NCI-H69 (cell line): ENCODE results near the gene SLFN13.
"Not testable (repeated sequence)": the region's sequence is repeated elsewhere in the genome, so short reads cannot be mapped to it uniquely, and the experiment has no call there.

ENCODE experiments used
- DNase-seq: peaks from one replicate; lab custom pipeline; 2025; lab: John Stamatoyannopoulos, UW

Gene SLFN13

DNA sequence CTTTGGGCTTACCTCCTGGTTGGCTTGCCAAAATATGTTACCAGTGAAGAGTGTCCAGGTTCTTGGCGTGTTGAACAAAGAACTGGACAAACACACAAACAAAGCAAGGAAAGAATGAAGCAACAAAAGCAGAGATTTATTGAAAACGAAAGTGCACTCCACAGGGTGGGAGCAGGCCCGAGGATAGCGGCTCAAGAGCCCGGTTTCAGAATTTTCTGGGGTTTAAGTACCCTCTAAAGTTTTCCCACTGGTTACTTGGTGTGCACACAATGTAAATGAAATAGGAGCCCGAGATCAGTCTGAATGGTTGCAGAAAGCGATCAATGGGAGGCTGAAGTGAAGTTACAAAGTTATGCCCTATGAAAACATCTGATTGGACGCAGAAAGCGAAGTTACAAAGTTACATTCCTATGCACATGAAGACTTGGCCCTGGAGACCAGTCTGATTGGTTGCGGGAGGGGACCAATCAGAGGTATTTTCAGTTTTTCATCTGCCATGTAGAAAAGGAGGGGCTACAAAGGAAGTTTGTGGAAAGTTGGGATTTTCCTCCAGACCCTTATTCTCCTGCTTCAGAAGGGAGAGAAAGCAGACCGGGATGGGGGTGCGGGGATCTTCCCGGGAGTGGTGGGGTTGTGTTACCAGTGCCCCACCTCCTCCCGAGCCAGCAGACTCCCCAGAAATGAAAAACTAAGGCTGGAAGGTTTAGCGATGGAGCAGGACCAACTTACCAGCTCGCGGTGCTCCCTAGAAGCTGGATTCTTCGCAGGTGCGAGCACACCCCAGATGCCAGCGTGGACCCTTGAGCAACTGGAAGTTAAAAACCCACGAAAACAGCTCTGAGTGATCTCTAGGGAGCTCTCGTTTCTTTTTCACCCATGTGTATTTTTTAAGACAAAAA is 16.1 kb downstream of the SLFN13 start, which contains the start of gene SLFN12:
TSS of gene SLFN12 (minus strand) at position 325 of the 899 bp plus-strand sequence. CDS start 9,472 bp downstream, outside the sequence.
- DNase-seq, result no peak

DNA sequence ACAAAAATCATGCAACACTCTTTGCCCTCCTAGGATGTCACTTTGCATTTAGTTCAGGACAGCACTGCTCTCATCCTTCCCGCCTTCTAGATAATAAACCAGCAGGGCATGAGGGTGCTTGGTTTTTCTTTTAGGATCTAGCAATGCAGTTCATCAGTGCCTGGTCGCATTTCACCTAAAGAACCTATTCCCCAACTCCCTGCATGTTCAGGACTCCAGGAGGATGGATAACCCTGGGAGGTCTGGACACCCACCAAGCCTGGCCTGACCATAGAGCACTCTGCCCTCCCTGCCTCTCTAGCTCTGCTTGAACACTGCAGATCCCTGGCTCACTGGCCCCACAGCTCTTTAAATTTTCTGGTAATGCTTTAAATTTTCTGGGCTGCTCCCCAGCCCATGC is 18.9 kb downstream of the SLFN13 start:
- no peak for DNase-seq

DNA sequence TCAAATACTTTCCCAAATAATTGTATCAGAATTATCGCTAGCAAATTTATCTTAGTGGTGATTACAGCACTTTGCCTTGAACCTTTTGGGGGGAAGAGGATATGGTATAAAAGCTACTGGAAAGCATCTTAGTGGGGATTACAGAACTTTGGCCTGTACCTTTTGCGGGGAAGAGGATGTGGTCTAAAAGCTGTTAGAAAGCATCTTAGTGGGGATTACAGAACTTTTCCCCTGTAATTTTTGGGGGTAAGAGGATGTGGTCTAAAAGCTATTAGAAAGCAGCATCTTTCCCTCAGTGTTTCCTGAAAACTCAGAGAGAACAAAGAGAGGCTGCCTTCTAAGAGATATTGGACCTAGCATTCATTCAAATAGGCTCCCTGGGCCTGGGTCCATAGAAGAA is 20.3 kb downstream of the SLFN13 start:
- no peak for DNase-seq

DNA sequence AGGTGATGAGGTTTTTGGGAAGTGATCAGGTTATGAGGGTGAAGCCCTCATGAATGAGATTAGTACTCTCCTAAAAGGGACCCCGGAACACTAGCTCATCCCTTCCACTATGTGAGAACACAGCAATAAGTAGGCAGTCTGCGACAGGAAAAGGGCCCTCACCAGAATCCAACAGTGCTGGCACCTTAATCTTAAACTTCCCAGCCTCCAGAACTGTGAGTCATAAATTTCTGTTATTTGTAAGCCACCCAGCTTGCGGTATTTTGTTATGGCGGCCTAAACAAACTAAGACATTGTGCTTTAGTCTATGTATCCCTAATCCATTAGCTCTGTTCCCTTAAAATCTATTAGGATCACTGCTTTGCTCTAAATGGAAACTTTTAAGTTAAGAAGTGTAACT is 24.8 kb downstream of the SLFN13 start:
- DNase-seq, result no peak

DNA sequence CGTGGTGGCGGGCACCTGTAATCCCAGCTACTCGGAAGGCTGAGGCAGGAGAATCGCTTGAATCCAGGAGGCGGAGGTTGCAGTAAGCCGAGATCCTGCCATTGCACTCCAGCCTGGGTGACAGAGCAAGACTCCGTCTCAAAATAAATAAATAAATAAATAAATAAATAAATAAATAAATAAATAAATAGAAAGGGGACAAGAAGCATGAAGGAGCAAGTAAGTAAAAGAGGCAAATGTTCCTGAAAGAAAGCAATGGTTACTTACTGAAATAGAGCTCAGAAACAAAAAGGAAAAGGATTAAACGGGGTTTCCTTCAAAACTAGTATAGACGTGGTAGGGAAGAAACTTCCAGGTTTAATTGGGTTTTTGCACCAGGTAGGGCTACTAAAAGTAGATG is 27.5 kb downstream of the SLFN13 start:
- DNase-seq, result not testable (repeated sequence)

DNA sequence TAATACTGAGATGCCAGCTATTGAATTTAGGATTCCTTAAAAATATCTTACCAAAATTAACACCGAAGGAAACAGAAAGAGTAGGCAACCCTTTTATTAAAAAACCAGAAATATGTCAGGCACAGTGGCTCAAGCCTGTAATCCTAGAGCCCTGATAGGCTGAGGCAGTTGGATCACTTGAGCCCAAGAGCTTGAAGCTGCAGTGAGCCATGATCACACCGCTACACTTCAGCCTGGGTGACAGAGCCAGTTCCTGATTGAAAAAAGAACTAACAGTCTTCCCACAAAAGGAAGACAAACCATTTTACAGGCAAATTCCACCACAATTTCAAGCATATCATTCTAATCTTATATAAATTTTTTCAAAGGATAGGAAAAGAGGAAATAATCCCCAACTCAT is 31.9 kb downstream of the SLFN13 start:
- DNase-seq, result no peak

DNA sequence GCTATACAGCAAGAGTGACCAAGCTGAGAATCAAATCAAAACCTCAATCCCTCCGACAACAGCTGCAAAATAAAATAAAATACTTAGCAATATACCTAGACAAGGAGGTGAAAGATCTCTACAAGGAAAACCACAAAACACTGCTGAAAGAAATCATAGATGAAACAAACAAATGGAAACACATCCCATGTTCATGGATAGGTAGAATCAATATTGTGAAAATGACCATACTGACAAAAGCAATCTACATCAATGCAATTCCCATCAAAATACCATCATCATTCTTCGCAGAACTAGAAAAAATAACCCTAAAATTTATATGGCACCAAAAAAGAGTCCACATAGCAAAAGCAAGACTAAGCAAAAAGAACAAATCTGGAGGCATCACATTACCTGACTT is 33.9 kb downstream of the SLFN13 start:
- DNase-seq, result not testable (repeated sequence)

DNA sequence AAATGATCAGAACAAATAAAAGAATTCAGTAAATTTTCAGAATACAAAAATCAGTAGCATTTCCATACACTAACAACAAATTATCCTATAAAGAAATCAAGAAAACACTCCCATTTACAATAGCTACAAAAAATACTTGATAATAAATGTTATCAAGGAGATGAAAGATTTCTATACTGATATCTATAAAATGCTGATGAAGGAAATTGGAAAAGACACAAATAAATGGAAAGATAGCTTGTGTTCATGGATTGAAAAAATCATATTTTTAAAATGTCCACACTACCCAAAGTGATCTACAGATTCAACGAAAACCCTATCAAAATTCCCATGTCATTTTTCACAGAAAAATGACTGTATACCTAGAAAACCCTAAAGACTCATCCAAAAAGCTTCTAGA is 34.3 kb downstream of the SLFN13 start:
- no peak for DNase-seq

DNA sequence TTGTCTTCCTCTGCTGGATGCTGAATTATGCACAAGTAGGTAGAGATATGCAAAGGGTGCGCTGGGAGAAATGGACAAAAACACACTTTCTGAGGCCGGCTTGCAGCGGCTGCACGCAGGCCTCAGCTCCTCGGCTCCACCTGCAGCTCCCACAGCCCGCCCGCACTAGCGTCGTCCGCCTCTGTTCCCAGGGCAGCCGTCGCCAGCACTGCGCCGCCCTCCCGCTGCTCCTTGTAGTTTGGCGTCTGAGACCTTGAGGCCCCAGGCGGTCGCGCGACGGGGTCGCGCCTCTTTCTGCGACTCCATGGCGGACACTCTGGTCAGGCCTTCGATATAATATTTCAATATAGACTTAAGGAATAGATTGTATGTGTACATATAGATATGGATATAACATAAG is 41.0 kb downstream of the SLFN13 start:
- no peak for DNase-seq

DNA sequence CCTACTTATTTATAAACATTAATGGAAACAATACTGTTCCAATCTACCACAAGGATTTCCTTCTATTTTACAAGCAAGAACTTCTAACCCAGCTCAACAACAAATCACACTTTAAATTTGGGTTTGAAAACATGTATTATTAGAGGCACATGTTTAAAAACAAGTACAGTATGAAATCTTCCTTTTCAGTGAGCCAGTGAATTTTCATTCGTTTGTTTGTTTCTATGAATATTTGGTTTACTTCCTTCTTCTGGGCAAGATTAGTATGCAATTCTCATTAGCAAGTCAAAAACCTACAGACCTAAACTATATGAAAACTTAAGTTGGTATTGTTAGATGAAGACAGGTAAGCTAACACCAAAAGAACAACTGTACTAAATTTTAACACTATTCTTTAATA is 42.0 kb downstream of the SLFN13 start:
- DNase-seq, result no peak

DNA sequence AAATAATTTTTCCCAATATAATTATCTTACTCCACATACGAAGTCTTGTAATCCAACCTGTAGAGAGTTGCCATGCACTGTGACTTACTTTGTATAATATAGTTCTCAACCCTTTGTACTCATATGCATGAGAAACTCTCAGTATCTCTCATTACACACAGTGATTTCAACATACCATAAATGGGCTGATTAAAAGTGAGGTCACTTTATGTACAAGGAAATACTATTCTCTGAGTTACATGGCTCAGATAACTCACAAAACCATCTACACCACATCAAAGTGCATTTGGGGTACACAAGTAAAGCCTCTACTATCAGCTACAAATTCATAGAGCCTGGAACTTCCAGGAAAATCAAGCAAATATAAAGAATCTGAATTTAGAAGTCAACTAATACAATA is 44.2 kb downstream of the SLFN13 start:
- no peak for DNase-seq

DNA sequence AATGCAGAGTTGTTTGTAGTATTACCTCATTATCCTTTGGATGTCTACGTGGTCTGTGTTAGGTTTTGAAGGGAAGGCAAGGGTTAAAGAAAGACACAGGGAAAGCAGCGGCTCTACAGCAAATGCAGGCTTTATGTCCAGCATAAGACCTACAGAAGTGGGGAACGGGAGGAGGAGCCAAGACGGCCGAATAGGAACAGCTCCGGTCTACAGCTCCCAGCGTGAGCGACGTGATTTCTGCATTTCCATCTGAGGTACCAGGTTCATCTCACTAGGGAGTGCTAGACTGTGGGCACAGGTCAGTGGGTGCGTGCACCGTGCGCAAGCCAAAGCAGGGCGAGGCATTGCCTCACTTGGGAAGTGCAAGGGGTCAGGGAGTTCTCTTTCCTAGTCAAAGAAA is 54.8 kb downstream of the SLFN13 start:
- DNase-seq, result not testable (repeated sequence)

DNA sequence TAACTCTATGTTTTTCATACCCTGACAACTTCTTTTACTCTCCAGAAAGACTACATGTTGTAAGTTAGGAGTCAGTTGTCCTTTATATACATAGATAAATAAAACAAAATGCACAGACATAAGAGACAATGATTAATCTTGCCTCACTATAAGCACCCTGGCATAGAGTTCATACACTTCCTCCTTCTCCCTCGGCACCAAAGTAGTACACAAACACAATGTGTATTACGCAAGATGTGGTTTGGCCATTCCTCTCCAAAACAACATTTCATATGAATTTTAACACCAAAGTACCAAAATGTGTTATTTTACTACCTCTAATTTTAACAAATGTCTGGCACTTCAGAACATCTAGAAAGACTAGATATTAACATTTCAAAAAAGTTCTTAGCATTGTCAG is 57.9 kb downstream of the SLFN13 start:
- no peak for DNase-seq

DNA sequence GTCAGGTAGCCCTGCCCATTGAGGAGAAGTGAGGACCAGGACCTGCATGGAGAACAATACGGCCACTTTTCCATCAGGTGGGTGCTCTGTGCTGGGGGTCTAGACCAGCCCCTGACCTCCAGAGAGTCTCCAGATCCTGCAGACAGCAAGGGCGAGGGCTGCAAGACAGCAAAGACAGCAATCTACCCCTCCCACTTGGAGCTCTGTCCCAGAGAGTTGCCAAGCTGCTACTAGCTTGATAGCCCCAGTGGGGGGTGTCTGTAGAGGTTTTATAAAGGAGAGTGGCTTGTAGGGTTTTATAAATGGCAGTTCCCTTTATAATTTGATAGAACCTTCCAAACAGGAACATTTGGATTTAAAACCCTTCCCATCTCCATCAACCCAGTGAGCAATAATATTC is 58.4 kb downstream of the SLFN13 start:
- no peak for DNase-seq

DNA sequence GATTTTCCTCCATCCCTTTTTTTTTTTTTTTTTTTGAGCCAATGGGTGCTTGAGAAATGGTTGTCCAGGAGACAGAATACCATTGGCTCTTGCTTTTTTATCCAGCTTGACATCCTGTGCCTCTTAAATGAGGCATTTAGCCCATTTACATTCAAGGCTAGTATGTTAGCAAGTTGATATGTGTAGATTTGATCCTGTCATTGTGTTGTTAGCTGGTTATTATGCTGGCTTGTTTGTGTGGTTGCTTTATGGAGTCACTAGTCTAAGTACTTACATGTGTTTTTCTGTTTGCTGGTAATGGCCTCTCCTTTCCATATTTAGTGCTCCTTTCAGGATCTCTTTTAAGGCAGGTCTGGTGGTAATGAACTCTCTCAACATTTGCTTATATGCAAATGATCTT is 61.1 kb downstream of the SLFN13 start:
- no peak for DNase-seq
